ENCODE measurements around the gene TMA7B.

TMA7B gene

DNA sequence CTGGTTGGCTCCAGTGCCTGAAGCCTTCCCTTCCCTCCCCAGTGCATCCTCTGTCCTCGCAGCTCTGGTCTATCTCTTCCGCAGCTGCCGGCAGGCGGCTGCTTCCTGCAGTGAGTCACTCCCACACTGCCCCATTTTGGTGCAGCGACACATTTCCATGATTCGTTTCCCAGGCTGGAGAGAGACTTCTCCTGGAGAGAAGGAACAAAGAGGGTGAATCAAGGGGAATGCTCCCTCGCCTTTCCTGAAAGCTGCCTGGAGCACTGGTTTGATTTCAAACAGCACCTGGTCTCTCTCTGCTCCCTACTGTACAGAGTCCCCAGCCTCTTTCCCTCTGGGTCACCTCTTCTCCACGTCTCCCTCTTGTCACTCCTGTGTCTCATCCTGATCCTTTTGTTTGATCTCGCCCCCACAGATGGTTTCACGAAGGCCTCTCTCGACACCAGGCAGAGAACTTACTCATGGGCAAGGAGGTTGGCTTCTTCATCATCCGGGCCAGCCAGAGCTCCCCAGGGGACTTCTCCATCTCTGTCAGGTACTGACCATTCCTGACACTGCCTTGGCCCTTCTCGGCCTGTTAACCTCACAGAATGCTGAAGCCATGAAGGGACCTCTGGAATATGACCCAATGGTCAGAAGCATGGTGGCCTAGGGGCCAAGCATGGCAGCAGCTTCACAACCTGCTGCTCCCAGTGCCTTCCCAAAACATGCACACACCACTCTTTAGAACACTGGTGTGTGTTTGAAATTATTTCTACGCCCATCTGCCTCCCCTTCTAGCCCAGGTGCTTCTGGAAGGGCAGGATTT lies at the start of gene TMA7B:
TMA7B (plus strand) TSS at position 758 of the 808 bp plus-strand sequence. CDS start 3,978 bp downstream, outside the sequence.
- DNase-seq (ENCODE audit: low read depth), result no peak

DNA sequence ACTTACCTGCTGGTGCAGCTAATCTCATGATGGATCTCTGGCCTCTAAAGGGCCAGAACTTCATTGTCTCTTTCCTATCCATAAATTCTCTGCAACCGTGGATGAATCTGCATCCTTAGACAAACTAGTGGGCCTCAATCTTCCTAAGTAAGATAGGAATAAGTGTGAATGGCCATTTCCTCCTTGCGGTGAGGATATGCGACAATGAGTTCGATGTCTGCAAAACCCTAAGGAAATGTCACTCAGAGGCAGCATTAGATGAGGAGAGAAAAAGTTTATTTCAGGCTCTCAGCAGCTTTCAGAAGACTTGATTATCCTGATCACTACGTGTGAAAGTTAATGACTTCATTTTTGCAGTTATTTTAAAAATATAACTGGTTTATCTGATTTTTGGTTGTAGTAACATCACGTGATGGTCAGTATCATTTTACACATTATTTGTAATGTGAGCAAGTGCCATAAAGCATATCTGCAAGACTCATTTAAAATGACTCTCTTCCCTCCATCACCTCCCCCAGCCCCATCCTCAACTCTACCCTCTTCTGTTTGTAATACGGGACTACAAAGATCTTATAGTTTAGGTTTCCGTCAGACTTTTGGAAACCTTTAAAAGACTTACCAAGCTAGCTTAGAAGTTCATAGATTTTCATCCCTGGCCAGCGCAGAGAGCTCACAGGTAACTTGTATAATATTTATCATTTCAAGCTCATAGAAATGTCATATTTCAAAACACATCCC lies 49.2 kb upstream of the TMA7B start:
- no peak for DNase-seq (ENCODE audit: low read depth)

DNA sequence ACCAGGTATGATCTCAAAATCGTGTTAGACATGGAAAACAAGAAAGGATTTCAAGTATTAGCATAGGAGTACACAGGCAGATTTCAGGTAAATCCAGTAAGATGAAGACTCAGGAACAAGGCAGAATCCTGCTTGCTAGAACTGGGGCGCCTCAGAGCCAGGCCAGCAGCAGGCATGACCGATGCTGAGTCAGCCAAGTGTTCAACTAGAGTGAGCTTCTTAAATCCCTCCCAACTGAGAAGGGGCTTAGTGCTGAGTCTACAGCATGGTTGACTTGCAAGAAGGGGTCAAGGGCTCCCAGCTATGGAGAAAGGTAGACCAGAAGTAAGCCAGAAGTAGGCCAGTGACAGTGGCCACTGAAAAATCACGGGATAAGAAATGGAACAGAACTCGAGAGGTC lies 46.9 kb upstream of the TMA7B start:
- DNase-seq (ENCODE audit: low read depth), result no peak

DNA sequence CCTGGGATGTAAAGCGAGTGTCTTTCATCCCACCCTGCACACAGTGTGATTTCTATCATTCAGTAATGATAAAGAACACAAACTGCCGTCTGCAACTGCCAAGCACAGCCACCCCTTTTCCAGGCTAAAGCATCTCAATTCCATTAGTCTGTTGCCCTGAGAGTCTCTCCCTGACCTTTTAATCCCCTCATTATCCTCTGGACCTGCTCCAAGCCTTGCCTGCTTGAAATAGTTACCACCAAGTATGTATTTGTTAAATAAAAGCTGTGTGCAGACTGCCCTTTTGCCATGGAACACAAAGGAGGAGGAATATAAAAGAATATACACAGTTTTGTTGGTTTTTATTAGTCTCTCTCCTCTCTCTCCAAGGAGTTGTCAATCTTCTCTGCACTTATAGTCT lies 46.3 kb upstream of the TMA7B start:
- DNase-seq (ENCODE audit: low read depth), result no peak

DNA sequence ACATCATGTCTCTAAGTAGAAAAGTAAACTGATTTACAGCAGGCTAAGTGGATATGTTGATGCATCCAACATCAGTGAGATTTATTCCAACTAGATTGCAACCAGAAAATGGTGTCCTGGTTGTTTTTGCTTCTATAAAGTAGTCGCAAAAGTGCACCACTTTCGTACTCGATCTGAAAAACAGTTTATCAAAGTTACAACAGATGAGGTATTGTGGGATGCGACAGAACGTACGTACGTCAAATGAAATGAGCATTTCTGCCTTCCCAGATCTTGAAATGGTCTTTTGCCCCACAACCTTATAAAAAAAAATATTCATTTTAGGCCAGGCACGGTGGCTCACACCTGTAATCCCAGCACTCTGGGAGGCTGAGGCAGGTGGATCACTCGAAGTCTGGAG lies 45.6 kb upstream of the TMA7B start:
- DNase-seq (ENCODE audit: low read depth), result no peak

DNA sequence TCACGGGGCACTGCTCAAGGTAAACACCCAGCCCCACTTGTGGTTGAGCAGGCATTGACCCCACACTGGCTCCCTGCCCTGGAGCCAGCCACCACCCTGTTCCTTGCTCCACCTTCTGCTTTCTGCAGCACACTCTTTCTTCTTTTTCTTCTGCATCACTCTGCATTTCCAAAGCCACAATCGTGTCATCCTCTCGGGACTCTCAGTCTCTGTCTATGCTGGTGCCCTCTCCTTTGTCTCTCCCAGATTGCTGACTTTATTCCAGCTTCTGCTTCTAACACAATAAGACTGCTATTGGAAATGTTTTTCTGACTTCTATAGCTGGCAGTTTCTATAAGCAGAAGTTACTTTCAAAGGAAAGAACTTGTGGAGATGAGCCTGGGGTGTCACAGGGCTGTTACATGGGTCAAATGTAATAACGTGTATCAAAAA lies 44.9 kb upstream of the TMA7B start:
- DNase-seq (ENCODE audit: low read depth), result no peak

DNA sequence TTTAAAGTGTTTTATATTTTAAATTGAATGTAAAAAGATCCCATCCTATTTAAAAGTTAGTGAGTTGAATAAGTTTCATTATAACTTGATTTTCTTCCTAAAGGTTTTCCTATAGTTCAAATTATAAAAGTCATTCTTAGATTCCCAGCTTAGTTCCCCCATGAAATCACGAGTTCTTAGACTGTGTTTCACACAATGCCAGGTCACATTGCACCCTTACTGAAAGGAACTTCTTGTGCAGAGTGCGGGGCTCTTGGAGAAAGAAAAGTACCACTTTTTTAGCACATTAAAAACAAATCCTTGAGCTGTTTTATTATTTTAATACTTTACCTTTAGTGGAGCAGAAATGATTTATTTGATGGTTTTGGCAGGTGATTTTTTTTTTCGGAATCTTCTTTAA lies 43.7 kb upstream of the TMA7B start:
- DNase-seq (ENCODE audit: low read depth), result no peak

DNA sequence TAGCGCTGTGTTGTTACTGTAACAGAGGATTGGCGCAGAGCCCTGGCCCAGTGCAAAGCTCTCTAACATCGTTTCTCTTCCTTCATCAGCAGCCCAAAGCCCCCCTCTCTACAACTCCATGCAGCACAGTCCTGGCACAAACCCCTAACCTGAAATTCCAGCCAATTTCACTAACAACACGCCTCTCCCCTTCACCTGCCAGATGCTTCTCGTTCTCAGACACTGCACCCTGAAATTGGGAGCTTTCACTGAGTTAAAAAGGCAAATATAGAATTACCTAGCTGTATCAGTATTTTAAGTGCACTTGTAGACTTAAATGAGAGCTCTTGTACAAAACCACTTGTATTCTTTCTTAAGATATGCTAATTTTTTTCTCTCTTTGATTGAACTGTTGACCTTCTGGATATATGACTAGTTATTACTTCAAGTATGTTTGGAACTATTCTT lies 43.0 kb upstream of the TMA7B start:
- no peak for DNase-seq (ENCODE audit: low read depth)

DNA sequence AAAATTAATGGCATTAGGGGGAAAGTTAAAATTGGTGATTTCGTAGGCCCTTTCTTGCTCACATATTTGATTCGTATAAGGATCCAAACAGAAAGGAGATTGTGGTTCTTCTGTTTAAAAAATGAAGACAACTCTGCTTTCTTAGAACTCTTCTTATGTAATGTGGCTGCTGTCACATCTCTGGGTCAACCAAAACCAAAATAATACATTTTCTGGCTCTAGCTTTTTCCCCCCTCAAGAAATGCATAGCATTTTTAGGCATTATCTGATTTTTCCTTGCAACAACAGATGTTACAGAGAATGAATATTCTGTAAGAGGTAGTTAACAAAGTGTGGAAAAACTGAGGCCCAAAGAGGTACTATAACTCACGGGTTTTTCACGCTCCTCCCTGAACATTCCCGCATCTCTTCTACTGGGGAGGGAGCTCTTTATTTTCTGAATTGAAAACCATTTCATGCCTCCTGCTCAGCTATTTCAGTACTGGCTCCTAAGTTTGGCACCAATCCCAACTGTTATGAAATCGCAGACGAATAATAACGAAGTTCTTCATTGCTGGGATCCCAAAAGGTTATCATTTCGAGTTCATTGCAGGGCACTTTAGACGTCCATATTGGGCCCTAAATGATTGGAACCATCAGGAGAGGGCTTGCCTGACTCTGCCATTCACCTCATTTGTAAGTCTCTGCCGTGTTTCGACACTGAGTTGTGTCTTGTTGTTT lies 42.3 kb upstream of the TMA7B start:
- DNase-seq (ENCODE audit: low read depth), result peak; percentile 9

DNA sequence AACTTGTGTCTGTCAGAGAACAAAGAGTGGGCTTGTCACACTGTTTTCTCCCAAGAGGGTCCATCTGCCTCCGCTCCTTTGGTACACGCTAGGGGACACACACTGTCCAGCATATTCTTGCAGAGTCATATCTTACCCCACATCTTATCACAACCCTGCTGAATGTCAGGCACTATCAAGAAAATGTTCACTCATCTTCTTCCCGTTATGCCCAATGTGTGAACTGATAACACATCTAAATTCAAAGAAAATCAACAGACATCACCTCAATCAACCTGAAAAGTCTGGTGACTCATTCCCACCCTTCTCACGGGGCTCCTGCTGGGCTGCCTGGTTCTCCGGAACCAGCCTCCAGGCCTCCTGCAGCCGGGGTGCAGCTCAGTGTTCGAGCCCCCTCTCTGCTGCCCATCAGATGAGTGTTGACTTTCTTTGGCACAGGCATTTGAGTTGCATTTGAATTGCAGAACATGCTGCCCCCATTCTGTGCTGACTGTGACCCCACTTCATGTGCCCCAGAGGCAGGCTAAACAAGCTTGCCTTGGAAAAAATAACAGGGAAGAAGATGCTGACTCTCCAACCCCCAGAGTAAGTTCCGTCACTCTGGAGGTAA lies 40.0 kb upstream of the TMA7B start:
- DNase-seq (ENCODE audit: low read depth), result no peak

DNA sequence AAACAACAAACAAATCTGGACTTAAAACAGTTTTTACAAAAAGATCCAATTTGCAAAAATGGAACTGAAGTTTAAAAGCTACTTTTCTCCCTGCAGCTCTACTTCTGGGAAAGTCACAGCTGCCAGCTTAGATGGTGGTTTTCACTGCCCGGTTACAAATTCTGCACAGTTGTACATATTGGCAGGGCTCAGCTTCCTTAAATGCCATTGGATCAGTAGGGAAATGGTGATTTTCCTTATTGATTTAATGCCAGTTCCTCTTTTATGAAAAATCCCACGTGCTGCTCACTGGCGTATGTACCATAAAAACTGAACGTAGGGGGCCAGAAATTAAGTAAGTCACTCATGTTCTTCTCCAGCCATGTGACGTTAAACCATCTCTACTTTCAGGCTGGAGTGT lies 36.5 kb upstream of the TMA7B start:
- DNase-seq (ENCODE audit: low read depth), result no peak

DNA sequence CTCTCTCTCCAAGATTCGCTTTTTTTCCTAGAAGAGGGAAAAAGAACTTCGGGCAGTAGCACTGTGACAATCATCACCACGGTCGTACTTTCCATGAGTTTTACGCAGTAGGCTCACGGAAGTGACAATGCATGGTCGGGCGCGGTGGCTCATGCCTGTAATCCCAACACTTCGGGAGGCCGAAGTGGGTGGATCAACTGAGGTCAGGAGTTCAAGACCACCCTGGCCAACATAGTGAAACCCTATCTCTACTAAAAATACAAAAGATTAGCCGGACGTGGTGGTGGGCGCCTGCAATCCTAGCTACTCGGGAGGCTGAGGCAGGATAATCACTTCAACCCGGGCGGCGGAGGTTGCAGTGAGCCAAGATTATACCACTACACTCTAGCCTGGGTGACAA lies 35.9 kb upstream of the TMA7B start:
- DNase-seq (ENCODE audit: low read depth), result no peak

DNA sequence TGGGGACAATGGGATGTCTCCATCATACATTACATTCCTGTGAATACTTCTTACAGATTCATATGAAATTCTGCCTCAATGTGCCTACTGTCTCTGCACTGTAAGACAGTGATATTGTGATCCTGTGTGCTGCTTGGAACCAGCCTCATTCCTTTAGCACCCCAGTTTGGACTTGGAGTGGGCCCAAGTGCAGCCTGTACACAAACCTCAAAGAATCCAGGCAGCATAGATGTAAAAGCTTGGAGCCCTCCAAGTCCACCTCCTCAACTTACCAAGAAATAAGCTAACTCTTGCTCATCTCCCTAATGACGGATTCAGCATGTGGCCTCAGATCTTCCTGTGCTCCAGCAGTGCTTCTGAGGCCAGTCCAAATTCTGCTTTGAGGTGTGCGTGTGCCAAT lies 34.9 kb upstream of the TMA7B start:
- no peak for DNase-seq (ENCODE audit: low read depth)

DNA sequence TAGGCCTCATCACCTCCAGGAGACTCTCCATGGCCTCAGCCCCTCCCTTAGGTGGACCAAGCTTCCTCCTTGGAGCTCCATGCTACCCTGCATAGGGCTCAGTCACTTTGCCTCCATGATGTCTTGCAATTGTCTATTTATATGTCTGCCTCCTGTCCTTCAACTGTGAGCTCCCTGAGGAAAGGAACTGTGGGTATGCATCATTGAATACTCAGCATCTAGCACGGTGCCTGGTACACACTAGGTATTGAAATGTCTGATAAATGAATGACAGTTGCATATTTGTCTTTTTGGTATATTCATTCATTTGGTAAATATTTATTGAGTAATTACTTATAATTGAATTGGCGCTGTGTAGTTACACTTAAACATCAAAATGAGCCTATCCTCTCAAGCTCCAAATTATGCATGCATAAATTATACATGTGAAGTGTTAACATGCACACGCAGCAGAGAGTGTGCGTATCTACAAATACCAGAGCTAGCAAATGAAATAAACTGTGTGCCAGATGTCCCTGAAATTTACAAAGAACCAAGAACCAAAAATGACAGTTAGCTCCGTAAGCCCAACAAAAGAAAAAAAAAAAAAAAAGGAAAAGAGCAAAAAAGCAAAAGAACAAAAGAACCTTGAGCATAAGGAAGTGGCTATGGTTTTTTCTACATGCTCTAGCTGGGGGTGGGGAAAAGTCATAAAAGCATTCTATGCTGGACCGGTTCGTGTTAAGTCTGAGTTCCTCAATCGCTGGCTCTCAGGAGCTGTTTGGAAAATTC lies 34.1 kb upstream of the TMA7B start:
- DNase-seq (ENCODE audit: low read depth), result no peak

DNA sequence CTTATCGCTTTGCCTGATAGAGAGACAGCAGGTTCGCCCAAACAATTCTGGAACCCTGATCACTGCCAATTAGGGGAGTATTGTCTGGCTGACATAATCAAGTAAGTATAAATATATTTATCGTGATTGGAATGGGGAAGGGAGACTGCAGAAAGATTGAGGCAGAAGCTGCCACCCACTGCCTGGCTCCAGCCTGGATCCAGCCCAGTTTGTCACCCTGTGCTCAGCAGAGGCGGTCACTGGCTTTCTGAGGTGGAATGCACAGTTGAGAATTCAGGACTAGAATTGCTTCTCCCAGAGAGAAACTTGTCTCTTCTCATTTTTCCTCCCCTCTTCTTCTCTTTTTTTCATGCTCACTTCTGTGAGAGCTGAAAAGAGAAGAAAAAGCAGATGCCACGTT lies 33.4 kb upstream of the TMA7B start:
- no peak for DNase-seq (ENCODE audit: low read depth)

DNA sequence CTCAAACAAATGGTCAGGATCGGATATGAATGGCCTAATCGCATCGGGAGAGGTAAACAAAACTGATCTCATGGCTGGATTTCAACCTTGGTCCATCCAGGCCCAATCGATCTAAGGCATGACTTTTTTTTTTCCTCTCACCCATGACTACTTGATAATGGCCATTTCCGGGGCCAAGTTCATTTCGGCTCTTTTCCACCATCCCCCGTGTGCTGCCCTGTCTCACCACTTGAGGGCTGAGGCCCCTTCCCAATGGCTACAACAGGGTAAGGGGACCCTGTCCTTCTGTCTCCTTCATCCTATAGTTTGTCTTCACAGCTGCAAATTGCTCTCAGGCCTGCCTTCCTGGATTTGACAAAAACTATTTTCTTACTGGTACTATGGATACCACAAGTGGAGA lies 32.7 kb upstream of the TMA7B start:
- DNase-seq (ENCODE audit: low read depth), result no peak

DNA sequence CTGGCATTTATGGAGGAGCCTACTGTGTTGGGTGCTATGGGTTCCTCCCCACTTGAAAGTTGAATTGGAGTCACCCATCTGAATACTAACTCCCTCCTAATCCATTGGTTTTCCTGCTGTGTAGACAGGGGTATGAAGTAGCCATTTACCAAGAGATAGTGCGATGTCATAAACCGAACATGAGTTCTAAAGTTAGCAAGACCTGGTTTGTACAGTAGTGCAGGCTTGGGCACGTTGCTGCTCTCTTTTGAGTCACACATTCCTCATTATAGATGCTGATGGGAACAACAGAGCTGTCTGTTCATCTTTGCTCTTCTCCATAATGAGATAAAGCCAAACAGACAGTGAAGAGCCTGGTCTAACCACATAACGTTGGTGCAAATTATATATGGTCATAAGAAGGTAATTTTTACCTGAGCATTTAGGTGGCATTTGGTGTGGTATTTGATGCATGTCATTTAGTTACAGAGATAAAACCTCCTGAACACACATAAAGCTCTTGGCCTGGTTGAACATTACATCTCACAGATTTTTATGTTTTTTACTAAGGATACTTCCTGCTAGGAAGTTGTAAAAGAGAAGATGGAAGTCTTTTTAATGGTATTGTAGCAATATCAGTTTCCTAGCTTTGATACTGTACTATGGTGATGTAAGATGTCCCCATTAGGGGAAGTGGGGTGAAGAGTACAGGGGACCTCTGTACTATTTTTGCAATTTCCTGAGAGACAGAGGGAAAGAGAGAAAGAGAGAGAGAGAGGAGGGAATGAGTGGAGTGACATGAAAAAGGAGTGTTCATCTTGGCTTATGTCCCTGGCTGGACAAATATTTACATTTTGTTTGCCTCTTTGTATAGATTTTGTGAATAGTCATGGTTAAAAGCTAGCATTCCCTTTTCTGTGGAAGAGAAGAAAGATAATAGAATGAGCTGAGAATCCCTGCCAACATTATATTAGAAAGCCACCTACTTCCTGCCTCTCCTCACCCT lies 31.4 kb upstream of the TMA7B start:
- no peak for DNase-seq (ENCODE audit: low read depth)

DNA sequence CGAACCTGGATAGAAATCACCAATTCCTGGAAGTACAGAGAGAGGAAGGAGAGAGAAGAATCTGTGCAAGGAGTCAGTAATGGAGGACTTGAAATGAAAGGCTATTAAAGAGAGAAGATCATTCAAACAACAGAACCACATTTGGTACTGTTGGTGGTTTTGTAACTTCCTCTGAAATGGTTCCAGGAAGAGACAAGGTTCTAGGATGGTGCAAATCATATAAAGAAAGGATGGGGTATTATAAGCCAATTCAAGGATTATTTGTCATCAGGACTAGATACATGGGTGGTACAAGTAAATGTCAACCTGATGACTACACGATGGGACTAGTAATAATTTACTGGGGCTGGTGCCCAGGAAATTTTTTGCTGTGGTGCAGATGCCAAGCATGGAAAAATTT lies 28.9 kb upstream of the TMA7B start:
- DNase-seq (ENCODE audit: low read depth), result no peak

DNA sequence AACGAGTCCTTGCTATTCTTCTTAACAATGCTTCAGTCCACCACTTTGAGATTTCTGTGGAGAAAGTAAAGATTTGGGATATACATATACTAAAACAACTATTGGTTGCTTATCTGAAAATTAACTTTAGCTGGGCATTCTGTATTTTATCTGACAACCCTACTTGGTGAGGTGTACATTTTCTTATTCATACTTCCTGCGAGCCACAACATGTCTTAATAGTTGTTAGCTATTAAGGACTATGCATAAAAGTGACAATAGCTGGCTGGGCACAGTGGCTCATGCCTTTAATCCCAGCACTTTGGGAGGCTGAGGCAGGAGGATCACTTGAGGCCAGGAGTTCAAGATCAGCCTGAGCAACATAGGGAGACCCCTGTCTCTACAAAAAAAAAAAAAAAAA lies 28.0 kb upstream of the TMA7B start:
- no peak for DNase-seq (ENCODE audit: low read depth)

DNA sequence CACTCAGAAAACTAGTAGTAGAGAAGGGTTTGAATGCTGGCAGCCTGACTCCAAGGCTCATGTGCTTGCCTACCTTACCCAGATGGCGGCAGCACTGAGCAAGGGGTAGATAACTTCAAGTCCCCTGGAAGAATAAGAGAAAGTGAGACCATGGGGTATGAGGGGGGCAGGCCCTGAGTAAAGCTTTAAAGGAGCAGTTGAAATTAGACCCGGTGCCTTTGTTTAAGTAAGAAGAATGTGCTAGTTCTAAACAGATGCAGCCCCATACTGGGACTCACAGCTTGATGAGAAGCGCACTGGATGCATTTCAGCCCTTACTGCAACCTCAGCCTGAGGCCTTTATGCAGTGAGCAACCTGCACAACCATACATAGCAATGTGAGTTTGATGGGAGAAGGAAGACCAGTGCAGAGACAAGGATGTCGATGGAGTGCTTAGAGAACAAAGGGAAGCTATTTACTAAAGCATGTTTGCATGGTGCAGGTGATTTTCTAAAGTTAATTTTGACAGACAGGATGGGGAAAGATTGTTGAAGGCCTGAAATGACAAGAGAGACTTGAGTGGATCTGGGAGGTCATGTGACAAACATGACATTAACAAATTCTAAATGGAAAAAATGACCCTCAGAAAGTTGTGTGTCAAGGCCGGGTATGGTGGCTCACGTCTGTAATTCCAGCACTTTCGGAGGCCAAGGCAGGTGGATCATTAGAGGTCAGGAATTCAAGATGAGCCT lies 27.1 kb upstream of the TMA7B start:
- DNase-seq (ENCODE audit: low read depth), result no peak
